Spleen (tissue), 11 donors: Measurements from ENCODE around the gene DST. TPM values are rescaled to one million over a fixed set of nuclear protein-coding genes. Genes with fewer than 3 reads are reported as not detected.
A peak's percentile ranks its signal among the peaks of the same experiment; 100 is the strongest.

Source experiments
- DNase-seq: peaks from one replicate; pipeline ENCODE4 v3.0.0-alpha.2; 2020
- H3K27ac ChIP-seq, 8 donors: fragments of 200-600 bp; sonication (generic) in 7 of 8; 1 replicate in 4 of 8; 2 replicates in 4 of 8; pipeline versions ENCODE4 v1.5.0 to v1.8.0; 2016 to 2021; ENCODE audit warnings: inconsistent platforms in 4 of 8, mild to moderate bottlenecking in 4 of 8, moderate library complexity in 1 of 8
- H3K27me3 ChIP-seq, 7 donors: fragments of 200-600 bp; sonication (generic) in 6 of 7; replicated peaks in 1 of 7; 1 replicate in 4 of 7; 2 replicates in 3 of 7; pipeline versions ENCODE4 v1.5.0 to v1.8.0; 2016 to 2021; ENCODE audit warnings: inconsistent platforms in 3 of 7, mild to moderate bottlenecking in 1 of 7
- H3K36me3 ChIP-seq, 6 donors: fragments of 200-600 bp; sonication (generic) in 5 of 6; 1 replicate in 4 of 6; 2 replicates in 2 of 6; pipeline versions ENCODE4 v1.5.0 to v1.8.0; 2016 to 2021; ENCODE audit warnings: inconsistent platforms in 2 of 6
- H3K4me1 ChIP-seq, 6 donors: fragments of 200-600 bp; sonication (generic) in 5 of 6; 1 replicate in 3 of 6; 2 replicates in 3 of 6; pipeline versions ENCODE4 v1.5.0 to v1.8.0; 2016 to 2021; ENCODE audit warnings: inconsistent platforms in 3 of 6
- H3K4me3 ChIP-seq, 8 donors: fragments of 200-600 bp; sonication (generic) in 7 of 8; 1 replicate in 4 of 8; 2 replicates in 4 of 8; pipeline versions ENCODE4 v1.5.0 to v1.8.0; 2016 to 2021; ENCODE audit warnings: inconsistent platforms in 4 of 8, mild to moderate bottlenecking in 4 of 8, moderate library complexity in 2 of 8
- H3K9me3 ChIP-seq, 8 donors: fragments of 200-600 bp; sonication (generic) in 7 of 8; 1 replicate in 4 of 8; 2 replicates in 4 of 8; pipeline versions ENCODE4 v1.5.0 to v1.8.0; 2016 to 2021; ENCODE audit warnings: inconsistent platforms in 4 of 8
- CTCF ChIP-seq, 11 experiments: fragments of 200-600 bp in 7 of 11; fragments of 450-650 bp in 4 of 11; sonication (generic) in 4 of 11; IDR thresholded peaks in 8 of 11; conservative IDR thresholded peaks in 3 of 11; 1 replicate in 7 of 11; 2 replicates in 4 of 11; pipeline versions ENCODE4 v1.4.0 to v1.8.0; 2016 to 2021; ENCODE audit warnings: antibody characterized with exemption in 11 of 11, inconsistent platforms in 4 of 11, mild to moderate bottlenecking in 1 of 11
- POLR2A ChIP-seq, 3 donors: fragments of 450-650 bp; IDR thresholded peaks; one replicate each; pipeline ENCODE4 v1.5.1; 2017; ENCODE audit warnings: antibody characterized with exemption in 3 of 3, mild to moderate bottlenecking in 1 of 3
- POLR2AphosphoS5 ChIP-seq, 3 donors: sonication (generic); formaldehyde crosslinking; IDR thresholded peaks; one replicate each; pipeline ENCODE4 v1.5.1; 2017; ENCODE audit warnings: antibody characterized with exemption in 3 of 3
- WGBS, 5 donors: extraction: QIAGEN DNeasy Blood & Tissue Kit in 3 of 5; methylation state at CpG; one replicate each; pipeline versions ENCODE4 v1.1.5 to v1.1.7; 2013 to 2018; 5-methylcytosine and 5-hydroxymethylcytosine counted together
- intact Hi-C: fragments of 100-400 bp; cut with DNase I; formaldehyde crosslinking; loops from one replicate; pipeline ENCODE4 v1.15.0; 2023; ENCODE audit warnings: low total_unique reads
- polyA plus RNA-seq, 3 donors: library from polyadenylated mRNA; stranded (reverse); fragments of 200-250 nt; gene quantifications; one replicate each; pipeline ENCODE4 v1.2.1, GENCODE V29; 2013
- total RNA-seq, 7 donors: library from RNA; depleted of rRNA in 3 of 7; stranded (reverse); fragments of >200 nt in 3 of 7; fragmentation: NEBNext Ultra II Directional in 4 of 7; extraction: Animal tissue kit (Norgen Biotek cat#: 25700) in 4 of 7; gene quantifications; one replicate each; pipeline versions ENCODE4 v1.1.0 to v1.2.1, GENCODE V29; 2016 to 2021
- donor health status: healthy with polysubstance abuse.
- donor health status: DM: no; HTN: no; CAD: no; lungs with moderate emphysema.
- donor health status: DM: no; HTN: no; CAD: no.
- donor health status: Bipolar disorder and iron deficiency.
- donor health status: healthy.
- donor health status: DM: no; HTN: no; CAD: no.
- donor health status: DM: yes; HTN: yes; CAD: no.

Gene DST
- total and polyA plus RNA-seq, 10 donors: 16.5 to 236 (median 156) TPM

- TF ChIP-seq POLR2A (IDR thresholded peaks at IDR 0.05) (no peak), CTCF (IDR thresholded peaks at IDR 0.05 in 8 of 11, conservative IDR thresholded peaks at IDR 0.05 in 3 of 11) (peak in 9 of 11 experiments; percentile 19 to 60 (median 50))
- Histone ChIP-seq H3K27me3 (no peaks in the 10 kb centered on the region), H3K4me1 (peaks cover 0 to 33% (median 24%) of the 10 kb centered on the region in 6 donors), H3K4me3 (no peak overlapping the region), H3K9me3 (no peaks in the 10 kb centered on the region), H3K27ac (peak overlapping the region in 1 of 8 donors; percentile 18), H3K36me3 (peaks cover 0 to 51% (median 1%) of the 10 kb centered on the region in 6 donors)
- intact Hi-C loops: no loop called here
- no peak for DNase-seq
- 49 to 65% (median 56%) methylated on average over 6 of the region's 6 CpGs for WGBS, 5 donors
Observed at GRCh38 chr6:56595490-56596122, 47.1 kb downstream of the DST start.

GRCh38 chr6:56594699-56595098 lies 48.0 kb downstream of the DST start:
- no peak for DNase-seq

GRCh38 chr6:56593801-56594318 lies 48.8 kb downstream of the DST start:
- H3K4me3 ChIP-seq: peak overlapping the region in 1 of 8 donors; percentile 38
- intact Hi-C loops: loop anchor here (5.0 kb wide), 1 partner anchor 237 kb away; no protein-coding TSS in a partner anchor
- H3K9me3 ChIP-seq: no peaks in the 10 kb centered on the region
- WGBS, 5 donors: 45 to 58% (median 55%) methylated on average over 5 of the region's 5 CpGs
- TF ChIP-seq POLR2A (IDR thresholded peaks at IDR 0.05) (no peak), CTCF (IDR thresholded peaks at IDR 0.05 in 8 of 11, conservative IDR thresholded peaks at IDR 0.05 in 3 of 11) (no peak), POLR2AphosphoS5 (IDR thresholded peaks at IDR 0.05) (no peak)
- H3K27ac ChIP-seq: peak overlapping the region in 4 of 8 donors; percentile 20 to 45 (median 29)
- peaks cover 0 to 33% (median 24%) of the 10 kb centered on the region in 6 donors for H3K4me1 ChIP-seq
- H3K36me3 ChIP-seq: peaks cover 0 to 43% (median 1%) of the 10 kb centered on the region in 6 donors
- H3K27me3 ChIP-seq: no peaks in the 10 kb centered on the region
- DNase-seq: no peak

More at GRCh38 chr6:56594699-56595098, 48.0 kb downstream of the DST start:
- Histone ChIP-seq H3K27me3 (no peaks in the 10 kb centered on the region), H3K9me3 (no peaks in the 10 kb centered on the region), H3K4me3 (no peak overlapping the region), H3K4me1 (peaks cover 0 to 33% (median 24%) of the 10 kb centered on the region in 6 donors), H3K36me3 (peaks cover 0 to 45% (median 1%) of the 10 kb centered on the region in 6 donors), H3K27ac (peak overlapping the region in 3 of 8 donors; percentile 17 to 36 (median 22))
- intact Hi-C loops: loop anchor here (5.0 kb wide), 1 partner anchor 237 kb away; no protein-coding TSS in a partner anchor
- TF ChIP-seq POLR2A (IDR thresholded peaks at IDR 0.05) (no peak), CTCF (IDR thresholded peaks at IDR 0.05 in 8 of 11, conservative IDR thresholded peaks at IDR 0.05 in 3 of 11) (no peak), POLR2AphosphoS5 (IDR thresholded peaks at IDR 0.05) (no peak)

GRCh38 chr6:56582236-56582635 lies 60.5 kb downstream of the DST start:
- Histone ChIP-seq H3K4me1 (no peaks in the 10 kb centered on the region), H3K36me3 (peaks cover 0 to 3% (median 0%) of the 10 kb centered on the region in 6 donors), H3K9me3 (no peaks in the 10 kb centered on the region), H3K27ac (no peak overlapping the region), H3K27me3 (no peaks in the 10 kb centered on the region), H3K4me3 (no peak overlapping the region)
- no peak for DNase-seq
- WGBS, 5 donors: 73 to 80% (median 80%) methylated on average over 3 of the region's 3 CpGs
- TF ChIP-seq POLR2AphosphoS5 (IDR thresholded peaks at IDR 0.05): no peak
- no peak for TF ChIP-seq CTCF (IDR thresholded peaks at IDR 0.05 in 8 of 11, conservative IDR thresholded peaks at IDR 0.05 in 3 of 11)
- TF ChIP-seq POLR2A (IDR thresholded peaks at IDR 0.05): no peak
- intact Hi-C loops: no loop called here
